HG02588 (cell line): ENCODE measurements around the gene CDH2.

Experiments
- ATAC-seq: cut with Tn5 transposase; IDR thresholded peaks from one replicate; pipeline ENCODE4 v1.9.1; 2021; ENCODE audit warnings: mild to moderate bottlenecking, moderate library complexity; ENCODE audit not compliant: unreplicated experiment

Gene CDH2

DNA sequence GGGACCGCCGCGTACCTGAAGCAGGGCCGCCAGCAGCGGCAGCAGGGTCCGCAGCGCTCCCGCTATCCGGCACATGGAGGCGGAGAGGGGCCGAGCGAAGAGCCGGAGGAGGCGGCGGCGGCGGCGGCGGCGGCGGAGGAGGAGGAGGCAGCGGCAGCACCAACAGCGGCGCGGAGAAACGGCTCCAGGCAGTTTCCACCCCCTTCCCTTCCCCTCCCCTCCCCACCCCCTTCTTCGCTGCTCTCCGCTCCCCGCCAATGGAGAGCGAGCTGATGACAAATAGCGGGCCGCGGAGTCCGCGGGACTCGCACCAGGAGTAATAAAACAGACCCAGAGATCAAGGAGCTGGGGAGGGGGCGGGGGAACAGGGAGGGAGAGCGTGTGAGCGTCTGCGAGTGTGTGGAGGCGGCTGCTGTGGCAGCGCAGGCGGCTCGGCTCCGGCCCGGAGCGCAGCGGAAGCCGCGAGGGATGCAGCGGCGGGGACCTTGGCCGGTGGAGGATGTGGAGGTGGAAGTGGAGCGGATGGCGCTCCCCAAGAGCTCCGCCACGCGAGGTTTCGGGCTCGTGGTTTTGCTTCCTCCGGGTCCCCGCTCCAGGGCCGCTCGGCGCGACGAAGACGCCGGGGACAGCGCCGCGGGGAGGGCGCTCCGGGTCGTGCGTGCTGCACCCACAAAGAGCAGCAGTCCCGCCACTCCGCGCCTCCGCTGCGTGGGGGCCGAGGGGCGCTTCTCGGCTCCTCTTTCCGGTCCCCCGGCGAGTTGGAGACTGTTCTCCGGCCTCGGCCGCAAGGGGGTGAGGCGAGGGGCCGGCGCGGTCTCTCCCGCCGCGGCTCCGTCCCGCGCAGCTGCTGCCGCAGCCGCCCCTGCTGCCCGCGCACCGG is at the start of gene CDH2:
Gene CDH2, minus strand, starts transcription at position 183 of the 880 bp plus-strand sequence. Its CDS starts 108 bp downstream, at position 75.
- ATAC-seq = no peak

DNA sequence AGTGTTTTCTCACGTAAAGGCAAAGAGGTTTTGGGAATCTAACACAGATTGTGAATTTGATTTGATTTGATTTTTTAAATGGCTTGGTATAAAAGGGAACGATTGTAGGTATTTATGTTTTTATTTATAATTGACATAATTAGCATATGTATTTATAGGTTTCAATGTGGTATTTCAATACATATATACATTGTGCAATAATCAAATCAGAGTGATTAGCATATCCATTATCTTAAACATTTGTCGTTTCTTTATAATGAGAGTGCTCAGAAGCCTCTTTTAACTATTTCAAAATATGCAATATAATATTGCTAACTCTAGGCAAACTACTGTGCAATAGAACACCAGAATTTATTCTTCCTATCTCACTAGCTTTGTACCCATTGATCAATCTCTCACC is 35.1 kb upstream of the CDH2 start:
- no peak for ATAC-seq

DNA sequence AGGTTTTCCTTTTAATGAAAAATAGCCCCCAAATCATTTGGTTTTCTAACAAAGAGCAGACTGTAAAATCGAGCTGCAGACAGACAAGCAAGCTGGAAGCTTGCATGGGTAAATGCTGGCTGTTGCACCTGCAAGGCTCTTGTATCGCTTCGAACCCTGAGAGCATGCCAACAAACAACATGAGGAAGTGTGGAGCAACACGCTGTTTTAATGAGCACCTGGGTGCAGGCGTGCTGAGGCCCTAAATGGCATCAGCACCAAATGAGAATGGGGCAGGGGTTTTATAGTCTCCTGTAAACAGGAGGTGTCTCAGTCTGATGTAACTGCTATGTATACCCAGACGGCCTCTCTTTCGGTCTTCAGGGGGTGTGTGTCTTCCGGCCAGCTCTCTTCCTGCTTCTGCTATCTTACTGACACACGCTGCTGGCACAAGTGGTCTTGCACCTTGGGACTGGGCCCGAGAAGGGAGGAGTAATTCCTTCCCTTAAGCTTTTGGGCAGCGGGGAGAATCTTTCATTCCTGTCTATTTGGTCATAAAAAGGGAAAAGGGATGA is 31.9 kb upstream of the CDH2 start:
- no peak for ATAC-seq

DNA sequence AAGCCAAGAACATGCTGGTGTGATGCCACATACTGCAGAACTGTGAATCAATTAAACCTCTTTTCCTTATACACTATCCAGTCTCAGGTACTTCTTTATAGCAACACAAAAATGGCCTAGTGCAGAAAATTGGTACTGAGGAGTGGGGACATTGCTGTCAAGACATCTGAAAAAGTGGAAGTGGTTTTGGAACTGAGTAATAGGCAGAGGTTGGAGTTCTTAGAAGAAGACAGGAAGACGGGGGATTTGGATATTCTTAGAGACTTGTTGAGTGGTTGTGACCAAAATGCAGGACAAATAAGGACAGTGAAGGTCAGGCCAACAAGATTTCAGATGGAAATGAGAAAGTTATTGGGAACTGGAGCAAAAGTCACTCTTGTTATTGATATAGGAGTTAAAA is 31.3 kb upstream of the CDH2 start:
- ATAC-seq = no peak

DNA sequence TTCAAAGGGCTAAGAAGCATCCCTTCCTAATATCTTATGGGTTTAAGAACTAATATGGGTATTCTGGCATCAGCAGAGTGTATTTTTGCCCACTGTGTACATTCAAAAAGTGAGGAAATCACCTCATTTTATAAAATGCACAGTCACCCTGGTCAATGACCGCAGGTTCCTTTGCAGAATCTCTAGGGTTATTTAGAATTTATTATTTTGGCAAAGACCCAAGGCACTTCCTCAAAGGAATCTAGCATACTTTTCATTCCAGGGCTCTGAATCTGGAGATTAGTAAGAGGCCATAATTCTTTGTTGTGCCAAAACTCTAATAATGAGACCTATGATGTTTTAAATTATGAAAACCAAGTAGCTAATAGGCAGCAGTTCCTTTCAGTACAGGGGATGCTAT is 27.2 kb upstream of the CDH2 start:
- ATAC-seq = no peak

DNA sequence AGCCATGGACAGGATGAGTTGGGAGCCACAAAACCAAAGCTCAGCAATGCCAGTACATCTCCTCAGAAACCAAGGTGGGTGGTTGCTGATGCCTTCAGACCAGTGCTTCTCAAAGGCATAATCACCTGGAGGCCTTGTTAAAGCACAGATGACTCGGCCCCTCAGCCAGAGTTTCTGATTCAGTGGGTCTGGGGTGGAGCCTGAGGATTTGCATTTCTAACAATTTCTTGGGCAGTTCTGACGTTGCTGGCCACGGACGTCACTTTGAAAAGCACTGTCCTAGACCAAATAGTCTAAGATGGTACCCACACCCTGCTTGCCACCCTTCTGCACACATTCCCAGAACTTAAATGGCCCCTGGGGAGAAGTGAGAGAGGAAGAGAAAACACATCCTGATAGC is 24.1 kb upstream of the CDH2 start:
- no peak for ATAC-seq

DNA sequence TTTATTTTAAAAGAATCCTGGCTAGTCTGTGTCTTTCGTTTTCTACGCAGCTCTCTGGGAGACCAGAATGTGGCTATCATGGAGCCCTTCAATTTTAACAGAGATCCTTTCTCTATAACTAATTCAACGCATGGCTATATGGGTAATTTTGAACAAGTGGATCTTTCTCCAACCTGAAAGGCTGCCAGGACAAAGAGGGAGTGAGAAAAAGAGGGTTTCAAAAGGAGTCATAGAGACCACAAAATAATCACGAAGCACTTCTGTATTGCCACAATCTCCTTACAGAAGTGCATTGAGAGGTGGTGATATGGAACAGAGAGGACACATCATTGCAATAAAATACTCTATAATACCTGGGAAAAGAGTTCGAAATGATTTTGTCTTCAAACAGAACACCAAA is 21.7 kb upstream of the CDH2 start:
- ATAC-seq = no peak

DNA sequence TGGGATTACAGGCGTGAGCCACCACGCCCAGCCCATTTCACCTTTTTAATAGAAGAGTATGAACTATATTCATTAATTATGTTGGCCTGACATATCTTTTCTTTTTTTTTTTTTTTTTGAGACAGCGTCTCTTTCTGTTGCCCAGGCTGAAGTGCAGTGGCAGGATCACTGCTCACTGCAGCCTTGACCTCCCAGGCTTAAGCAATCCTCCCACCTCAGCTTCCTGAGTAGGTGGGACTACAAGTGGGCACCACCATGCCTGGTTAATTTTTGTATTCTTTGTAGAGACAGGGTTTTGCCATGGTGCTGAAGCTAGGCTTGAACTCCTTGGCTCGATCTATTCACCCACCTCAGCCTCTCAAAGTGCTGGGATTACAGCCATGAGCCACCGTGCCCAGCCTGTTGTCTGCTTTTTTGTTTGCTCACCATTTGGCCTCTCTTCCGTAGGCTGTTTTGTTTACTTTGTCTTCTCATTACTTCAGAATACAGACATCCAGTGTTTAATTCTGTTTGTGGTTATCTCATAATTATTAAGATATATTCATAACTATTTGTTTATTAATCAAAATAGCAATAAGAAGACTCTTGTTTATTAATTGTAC is 16.3 kb upstream of the CDH2 start:
- ATAC-seq = no peak

DNA sequence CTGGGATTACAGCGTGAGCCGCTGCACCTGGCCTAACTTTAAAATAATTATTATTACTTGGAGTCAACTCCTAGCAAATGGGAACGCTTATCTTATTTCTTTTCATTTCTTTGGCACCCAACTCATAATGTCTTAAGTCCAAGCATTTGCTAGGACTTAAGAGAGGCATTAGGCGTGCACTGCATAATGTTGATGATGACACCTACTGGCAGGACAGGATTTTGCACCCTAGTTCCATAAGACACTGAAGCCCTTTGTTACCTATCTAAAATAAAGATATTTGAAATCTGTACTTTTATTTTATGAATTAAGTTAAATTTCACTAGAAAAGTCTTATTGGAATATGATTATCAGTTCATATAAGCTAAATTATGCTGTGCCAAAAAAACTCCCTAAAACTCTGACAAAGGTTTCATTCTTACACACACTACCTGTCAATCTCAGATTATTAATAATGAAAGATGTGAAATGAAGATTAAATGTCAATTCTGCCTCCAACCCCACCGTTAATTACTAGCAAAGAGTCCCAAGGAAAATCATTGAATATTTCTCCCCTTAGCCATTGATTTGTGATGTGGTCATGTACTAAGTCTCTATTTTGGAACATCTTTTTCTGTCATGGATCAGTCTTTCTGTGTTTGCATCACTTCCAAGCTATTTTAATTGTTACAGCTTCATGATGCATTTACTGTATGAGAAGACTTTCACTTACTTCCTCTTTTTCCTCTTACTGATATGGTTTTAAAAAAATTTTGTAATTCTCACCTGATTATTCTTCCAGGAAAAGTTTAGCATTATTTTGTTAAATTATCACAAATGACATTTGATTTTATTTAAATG is 12.7 kb upstream of the CDH2 start:
- no peak for ATAC-seq

DNA sequence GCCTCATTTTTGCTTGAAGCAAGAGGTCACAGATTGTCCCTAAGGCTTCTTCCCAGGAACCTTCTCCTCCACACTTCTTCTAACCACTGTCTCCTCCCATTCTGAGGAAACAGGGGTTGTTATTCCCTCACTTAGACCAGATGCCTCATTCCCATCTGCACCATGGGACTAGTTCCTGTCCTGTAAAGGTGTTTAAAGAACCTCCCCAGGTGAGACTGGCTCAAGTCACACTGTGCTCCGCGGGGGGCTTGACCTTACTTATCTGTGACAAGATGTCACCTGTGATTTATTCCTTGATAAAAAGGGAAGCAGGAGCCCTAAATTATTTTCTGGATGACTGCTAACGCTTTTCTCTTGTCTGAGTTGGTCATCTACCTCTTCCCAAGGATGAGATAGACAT is 8.2 kb upstream of the CDH2 start:
- ATAC-seq = no peak

DNA sequence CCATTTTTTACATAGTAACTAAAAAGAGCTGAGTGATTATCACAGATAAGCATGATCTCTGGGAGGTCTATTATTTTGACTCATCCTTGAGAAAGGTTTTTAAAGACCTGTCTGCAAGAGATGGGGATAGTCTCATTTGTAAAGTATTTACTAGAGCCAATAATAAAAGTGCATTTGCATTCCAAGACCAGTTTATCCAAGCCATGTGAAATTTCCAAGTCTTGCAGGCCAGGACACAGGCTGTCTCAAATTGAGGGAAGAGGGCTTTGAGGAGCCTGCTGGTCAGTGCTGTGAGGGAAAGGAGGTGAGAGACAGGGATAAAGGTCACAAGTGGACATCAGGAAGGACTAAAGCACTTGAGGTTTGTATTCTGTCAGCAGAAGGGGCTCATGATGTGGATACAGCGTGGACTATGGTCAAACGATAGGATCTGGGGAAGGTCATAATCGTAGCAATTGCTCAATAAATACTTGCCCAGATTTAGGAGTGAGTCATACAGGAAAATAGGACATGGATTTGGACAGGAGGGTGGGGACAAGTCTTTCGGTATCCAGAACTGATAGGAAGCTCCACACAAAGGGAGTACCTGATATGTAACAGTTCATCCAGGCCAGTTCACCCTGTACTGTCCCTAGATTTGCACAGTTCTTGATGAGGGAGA is 6.6 kb upstream of the CDH2 start:
- ATAC-seq = no peak

DNA sequence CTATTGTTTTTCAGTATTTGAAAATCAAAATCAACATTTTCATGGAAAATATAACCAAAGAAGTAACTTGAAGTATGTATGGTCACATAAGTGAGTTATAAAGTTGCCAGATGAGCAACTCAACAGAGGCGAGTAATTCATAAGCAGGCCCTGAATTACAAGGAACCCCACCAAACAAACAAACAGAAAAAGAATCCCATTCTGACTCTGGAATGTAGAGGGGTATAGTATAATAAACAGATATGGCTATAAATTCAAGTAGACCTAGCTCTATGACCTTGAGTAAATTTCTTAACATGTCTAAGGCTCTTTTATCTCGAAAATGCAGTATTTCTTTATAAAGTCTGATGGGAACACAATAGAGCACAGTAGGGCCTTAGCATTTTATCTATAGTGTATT is 4.7 kb upstream of the CDH2 start:
- no peak for ATAC-seq

DNA sequence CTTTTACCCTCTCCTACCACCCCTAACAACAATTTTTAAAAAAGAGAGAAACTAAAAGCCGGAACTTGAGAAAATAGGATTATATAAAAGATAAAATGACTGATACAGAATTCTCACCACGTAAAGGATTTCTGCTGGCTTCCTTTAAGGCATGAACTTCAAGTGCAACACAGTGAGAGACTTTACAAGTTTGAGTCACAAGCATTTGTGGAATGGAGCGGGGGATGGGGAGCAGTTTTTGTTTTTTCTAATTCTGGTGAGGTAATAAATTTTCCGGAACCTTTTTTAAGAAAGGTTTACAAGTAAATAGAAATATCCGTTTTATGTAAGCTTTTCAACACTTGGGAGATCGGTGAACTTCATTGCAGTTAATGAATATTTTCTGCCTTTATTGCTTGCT is 1.8 kb upstream of the CDH2 start:
- no peak for ATAC-seq

DNA sequence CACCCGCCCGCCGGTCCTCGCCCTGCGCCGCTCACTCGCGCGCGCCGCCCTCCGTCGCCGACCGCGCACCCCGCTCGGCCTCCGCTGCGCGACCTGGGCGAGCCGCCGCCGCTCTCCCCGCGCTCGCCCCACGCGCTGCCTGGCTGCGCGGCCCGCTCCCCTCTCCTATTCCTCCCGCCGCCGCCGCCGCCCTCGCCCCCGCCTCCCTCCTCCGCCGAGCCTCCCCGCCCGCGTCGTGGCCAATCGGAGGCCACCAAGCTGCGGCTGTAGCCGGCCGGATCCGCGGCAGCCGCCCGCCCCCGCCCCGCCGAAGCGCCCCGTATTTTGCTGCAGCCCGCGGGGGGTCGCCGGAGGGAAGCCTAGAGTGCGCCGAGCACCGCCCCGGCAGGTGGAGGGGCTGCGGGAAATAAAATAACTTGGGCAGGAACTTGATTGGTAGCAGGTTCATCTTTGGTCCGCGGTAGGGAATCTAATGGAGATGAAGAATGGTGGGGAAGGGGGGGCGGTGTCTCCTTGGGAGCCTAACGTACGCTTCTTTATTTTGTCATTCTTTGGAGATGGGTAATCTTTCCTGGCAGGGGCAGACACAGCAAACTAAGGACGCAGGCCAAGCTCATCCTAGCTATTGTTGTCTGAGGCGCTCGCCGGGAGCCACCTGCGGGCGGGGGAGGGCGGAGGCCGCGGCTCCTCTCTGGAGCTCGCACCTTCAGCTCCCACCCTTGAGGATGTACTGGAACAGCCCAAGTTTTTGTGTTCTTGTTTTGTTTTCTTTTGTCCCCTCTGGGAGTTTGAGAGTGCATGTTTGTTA is 1.1 kb upstream of the CDH2 start:
- no peak for ATAC-seq

DNA sequence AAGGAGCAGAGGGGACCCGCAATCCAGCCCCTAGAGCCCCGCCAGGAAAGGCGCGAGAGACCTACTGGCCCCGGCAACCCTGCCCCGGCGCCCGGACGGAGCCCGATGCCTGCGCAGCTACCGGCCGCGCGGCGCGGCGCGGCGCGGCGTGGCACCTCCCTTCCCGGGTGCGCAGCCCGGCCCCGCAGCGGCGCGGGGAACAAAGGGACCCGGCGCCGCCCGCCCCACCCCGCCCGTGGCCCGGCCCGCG is 307 bp downstream of the CDH2 start:
- no peak for ATAC-seq

DNA sequence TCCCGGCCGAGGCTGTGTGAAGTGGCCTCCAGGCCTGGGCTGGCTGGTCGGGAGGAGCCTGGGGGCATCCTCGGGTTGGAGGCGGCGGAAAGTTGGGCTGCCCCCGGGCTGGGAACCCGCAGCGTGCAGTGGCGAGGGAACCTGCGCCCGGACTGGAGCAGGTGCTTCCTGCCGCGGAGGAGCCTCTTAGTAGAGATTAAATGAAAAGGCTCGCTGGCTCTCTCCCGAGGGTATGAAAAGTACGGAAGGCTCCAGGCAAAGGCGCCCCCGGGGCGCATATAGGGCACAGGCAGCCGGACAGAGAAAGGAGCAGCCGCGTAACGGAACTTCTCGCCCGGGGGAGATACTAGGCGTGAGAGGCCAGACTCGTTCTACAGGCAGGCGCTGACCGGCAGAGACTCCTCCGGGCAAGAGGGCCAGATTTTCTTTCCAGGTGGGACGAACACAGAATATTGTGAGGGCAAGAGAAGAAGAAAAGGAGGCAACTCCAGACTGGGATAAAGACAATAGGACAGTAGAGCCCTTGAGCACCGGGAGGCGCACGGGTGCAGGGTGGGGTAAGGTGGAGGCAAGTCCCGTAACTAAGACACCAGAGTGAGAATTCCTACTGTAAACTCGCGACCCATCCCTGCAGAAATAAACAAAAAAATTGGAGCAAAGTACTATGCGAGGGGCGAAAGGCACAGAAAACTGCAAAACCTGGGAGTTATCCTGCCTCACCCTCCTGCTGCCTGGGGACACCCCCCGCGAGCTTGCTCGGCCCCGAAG is 816 bp downstream of the CDH2 start:
- ATAC-seq = no peak

DNA sequence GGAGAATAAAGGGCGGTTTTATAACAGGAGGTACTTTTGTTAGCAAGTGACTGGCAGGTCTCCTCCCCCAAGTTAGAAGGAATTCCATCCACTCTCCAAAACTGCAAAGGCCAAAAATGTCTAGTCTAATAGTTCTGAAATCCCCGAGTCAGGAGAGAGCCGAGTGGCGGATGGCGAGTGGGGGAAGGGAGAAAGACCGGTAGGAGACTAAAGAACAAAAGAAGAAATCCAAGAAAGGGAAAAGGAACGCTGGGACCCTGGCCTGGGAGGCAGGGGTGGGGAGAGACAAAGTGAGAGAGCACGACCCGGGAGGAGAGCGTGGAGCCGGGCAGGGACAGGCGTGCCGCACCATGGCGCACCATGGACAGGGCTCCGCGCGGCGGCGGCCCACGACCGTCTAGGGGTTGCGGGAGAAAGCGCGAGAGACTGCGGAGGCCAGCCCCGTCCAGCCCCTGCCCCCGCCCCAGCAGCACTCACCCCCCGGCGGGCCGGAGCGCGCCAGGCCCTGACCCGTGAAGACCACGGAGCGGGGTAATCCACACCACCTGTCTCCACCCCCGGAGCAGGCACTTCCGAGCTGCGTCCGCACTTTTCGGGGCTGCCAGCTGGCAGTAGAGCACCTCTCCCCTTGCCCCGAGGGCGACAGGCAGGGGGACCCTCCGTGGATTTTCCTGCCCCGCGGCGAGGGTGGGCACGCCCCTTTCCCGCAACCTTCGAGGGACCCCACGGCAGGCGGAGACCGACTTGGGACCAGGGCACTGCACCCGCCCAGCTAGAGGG is 1.6 kb downstream of the CDH2 start:
- no peak for ATAC-seq

DNA sequence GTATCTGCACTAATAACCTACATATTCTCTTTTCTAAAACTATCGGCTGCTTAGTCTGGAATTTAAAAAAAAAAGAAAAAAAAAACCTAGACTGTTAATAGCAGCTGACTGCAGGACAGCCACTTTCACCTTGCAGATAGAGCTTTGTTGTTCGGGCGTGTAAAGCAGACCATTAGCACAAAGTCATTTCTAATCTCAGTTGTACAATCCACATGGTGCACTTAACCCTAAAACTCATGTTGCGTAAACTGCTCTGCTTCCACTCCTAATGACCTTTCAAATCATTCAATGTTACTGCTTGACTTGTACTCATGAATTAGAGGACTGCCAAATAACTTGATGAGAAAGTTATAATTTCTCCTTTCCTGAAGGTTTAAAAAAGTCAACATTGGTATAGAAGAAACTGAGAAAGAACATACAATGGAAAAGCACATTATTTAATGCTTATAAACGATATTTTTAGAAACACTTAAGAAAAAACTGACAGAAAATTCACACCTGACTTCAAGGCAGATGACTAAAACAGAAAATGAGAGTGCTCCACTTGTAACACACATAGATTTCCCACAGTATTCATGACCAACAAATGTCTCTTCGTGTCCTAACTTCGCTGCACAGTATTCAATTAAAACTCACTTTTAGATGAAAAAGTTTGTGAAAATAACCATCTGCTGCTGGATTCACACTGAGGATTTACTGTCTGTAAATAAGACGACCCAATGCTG is 2.6 kb downstream of the CDH2 start:
- ATAC-seq = no peak
